ENCODE results near the gene TMEM176B.
"Not testable (repeated sequence)": the region's sequence is repeated elsewhere in the genome, so short reads cannot be mapped to it uniquely, and the experiment has no call there.

TMEM176B gene

DNA sequence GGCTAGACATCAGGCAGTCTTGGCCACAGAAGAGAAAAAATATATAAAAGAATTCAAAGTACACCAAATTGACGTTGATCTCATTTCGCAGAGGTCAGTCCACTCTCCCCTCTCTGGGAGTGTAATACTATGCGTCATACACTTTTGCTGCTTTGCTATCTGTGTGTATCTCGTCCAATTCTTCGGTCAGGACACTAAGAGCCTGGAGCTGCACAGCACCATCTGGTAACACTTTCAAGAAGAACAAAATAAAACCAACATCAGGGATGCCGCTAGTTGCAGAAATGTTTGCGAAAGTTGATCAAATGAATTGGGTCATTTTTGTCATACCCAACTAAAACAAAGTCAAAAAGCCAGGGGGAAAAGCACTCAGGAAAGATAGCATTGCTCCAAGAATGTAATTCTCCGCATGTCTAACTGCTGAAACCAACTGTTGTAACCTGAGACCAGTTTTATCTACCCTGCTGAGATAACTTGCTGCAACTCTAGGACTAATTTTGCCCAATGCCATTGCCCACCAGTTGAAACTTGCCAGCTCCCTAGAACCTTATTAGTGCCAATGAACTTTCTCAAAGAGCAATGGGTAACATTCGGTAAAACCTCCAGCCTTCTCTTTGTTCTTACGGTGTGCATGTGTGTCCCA lies 23.4 kb upstream of the TMEM176B start:
- DNase-seq (ENCODE audit: low read depth in 2 of 2, low spot score in 1 of 2) = no peak

GRCh38 chr7:150823043-150823442 lies 22.9 kb upstream of the TMEM176B start:
- DNase-seq (ENCODE audit: low read depth in 2 of 2, low spot score in 1 of 2) = no peak

DNA sequence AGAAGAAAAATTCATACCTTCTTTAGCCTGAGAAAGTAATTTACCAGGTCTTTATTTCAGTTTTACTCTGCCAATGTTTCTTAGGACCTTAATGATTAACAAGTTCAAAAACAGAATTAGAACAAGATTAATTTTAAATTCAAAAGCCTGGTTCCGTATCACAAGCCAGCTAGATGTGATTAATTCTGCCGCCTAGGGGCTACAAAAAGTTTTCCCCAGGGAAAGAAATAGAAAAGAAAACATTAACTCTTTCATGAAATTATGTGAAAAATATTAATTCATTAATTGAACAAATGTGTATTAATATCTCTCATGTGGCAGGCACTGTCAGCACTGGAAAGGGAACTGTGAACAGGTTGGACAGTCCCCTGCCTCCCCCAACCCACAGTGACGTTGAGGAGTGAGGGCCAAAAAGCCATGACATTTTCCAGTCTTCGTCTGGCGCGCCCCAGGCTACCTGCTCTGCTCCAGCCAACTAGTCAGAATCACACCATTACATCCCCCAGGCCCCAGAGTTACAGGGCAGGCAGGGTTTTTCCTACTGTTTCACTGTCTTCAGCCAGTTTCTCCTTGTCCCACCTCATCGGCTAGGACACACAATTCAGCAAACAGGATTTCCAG lies 20.5 kb upstream of the TMEM176B start:
- no peak for DNase-seq (ENCODE audit: low read depth in 2 of 2, low spot score in 1 of 2)

DNA sequence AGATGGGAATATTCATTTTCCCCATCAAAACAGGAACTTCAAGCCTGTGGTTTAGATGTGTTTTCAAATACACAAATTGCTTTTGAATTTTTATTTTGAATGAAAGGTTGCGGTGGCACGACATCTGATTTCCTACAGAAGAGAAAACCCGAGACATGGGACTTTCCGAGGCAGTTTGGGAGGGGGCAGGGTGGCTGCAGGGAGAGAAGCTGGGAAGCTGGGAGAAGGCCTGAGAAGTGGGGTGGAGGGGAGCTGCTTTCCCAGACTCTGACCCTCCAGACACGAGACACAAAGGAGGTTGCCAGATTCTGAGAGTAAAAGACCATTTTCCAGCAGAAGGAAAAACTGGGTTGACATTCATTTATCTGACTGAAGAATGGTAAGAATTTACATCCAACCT lies 20.0 kb upstream of the TMEM176B start:
- no peak for DNase-seq (ENCODE audit: low read depth in 2 of 2, low spot score in 1 of 2)

DNA sequence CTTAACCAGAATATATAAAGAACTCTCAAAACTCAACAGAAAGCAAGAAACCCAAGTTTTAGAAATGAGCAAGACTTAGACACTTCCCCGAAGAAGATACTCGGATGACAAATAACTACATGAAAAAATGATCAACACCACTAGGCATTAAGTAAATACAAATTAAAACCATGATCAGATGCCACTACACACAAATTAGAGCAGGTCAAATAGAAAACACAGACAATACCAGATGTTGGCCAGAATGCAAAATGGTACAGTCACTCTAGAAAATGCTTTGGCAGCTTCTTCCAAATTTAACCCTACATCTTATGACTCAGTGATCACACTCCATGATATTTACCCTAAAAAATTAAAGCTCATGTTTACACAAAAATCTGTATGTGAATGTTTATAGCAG lies 18.8 kb upstream of the TMEM176B start:
- no peak for DNase-seq (ENCODE audit: low read depth in 2 of 2, low spot score in 1 of 2)

- DNase-seq (ENCODE audit: low read depth in 2 of 2, low spot score in 1 of 2) = no peak
Measured at GRCh38 chr7:150814328-150815001, 14.3 kb upstream of the TMEM176B start.

- not testable (repeated sequence) for DNase-seq (ENCODE audit: low read depth in 2 of 2, low spot score in 1 of 2)
Measured at GRCh38 chr7:150807616-150808438, 7.7 kb upstream of the TMEM176B start.

DNA sequence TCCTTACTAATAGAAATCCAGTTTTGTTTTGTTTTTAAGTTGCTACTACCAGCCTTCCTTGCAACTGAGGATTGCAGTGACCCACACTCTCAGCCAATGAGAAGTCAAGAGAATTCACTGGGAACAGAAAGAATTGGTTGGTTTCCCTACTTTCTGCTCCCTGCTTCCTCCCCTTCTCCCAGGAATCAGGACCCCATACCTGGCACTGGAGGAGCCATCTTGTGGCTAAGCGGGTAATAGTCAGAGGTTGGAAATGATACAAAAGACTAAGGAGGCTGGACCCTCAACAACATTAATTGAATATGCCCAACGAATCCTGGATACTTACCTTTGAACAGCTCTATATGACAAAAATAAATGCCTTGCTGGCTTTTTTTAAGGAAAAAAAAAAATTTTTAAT lies 6.7 kb upstream of the TMEM176B start:
- DNase-seq (ENCODE audit: low read depth in 2 of 2, low spot score in 1 of 2) = no peak

DNA sequence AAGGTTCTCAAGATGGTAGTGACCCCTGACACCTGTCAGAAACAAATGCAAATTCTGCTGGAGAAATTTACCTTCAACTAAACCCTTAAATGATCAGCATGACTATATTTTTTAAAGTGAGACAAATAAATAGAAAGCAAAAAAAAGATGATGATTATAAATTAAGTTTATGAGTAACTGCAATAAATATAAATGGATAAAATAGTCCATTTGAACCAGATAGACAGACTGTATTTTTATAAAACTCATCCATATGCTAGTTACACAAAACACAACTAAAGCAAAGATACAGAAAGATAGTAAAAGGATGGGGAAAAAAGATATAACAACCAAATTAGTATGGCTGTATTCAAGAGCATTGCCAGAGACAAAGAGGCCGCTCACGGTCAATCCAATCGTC lies 6.3 kb upstream of the TMEM176B start:
- DNase-seq (ENCODE audit: low read depth in 2 of 2, low spot score in 1 of 2) = no peak

GRCh38 chr7:150805864-150806263 lies 5.7 kb upstream of the TMEM176B start:
- DNase-seq (ENCODE audit: low read depth in 2 of 2, low spot score in 1 of 2) = no peak

- no peak for DNase-seq (ENCODE audit: low read depth in 2 of 2, low spot score in 1 of 2)
Measured at GRCh38 chr7:150804802-150805201, 4.6 kb upstream of the TMEM176B start.

GRCh38 chr7:150803161-150803860 lies 3.1 kb upstream of the TMEM176B start:
- DNase-seq (ENCODE audit: low read depth in 2 of 2, low spot score in 1 of 2) = no peak

DNA sequence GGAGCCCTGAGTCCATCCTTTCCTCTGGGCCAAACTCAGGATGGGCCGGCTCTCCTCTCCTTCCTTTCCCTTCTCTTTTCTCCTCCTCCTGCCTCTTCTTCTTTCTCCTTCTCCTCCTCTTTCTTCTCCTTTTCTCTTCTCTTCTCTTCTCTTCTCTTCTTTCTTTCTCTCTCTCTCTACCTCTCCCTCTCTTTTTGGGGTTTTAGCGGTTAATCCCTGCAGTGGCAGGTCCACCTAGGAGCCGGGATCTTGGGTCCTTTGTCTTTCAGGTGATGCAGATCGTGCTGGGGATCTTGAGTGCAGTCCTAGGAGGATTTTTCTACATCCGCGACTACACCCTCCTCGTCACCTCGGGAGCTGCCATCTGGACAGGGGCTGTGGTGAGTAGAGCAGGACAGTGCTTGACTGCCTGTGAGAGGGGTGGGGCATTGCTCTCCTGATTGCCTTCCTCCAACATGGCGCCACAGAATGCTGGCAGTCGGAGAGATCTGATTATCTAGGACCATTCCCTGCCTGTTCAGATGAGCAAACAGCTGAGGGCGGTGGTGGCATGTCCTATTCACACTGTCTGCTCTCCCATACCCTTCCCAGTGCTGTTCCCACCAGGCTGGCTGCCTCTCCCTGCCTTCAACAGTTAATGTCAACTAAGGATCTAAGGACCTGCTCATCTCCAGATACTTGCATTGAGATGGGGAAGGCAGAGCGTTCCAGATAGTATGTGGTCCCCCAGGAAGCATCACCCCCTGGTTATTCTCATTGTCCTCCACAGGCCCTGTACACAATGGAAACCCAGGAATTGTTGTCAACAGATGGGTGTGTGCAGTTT lies 2.0 kb upstream of the TMEM176B start:
- no peak for DNase-seq (ENCODE audit: low read depth in 2 of 2, low spot score in 1 of 2)

- no peak for DNase-seq (ENCODE audit: low read depth in 2 of 2, low spot score in 1 of 2)
Measured at GRCh38 chr7:150801242-150801945, 1.2 kb upstream of the TMEM176B start.

GRCh38 chr7:150800581-150801241 lies 547 bp upstream of the TMEM176B start, which contains the start of gene TMEM176A:
TSS of gene TMEM176A (plus strand) at chr7:150800769. CDS start at chr7:150801551, 782 bp downstream.
- DNase-seq (ENCODE audit: low read depth in 2 of 2, low spot score in 1 of 2) = no peak

- DNase-seq (ENCODE audit: low read depth in 2 of 2, low spot score in 1 of 2) = no peak
Measured at GRCh38 chr7:150799156-150799555, 1.0 kb downstream of the TMEM176B start.

GRCh38 chr7:150797661-150798060 lies 2.5 kb downstream of the TMEM176B start:
- DNase-seq (ENCODE audit: low read depth in 2 of 2, low spot score in 1 of 2) = no peak

DNA sequence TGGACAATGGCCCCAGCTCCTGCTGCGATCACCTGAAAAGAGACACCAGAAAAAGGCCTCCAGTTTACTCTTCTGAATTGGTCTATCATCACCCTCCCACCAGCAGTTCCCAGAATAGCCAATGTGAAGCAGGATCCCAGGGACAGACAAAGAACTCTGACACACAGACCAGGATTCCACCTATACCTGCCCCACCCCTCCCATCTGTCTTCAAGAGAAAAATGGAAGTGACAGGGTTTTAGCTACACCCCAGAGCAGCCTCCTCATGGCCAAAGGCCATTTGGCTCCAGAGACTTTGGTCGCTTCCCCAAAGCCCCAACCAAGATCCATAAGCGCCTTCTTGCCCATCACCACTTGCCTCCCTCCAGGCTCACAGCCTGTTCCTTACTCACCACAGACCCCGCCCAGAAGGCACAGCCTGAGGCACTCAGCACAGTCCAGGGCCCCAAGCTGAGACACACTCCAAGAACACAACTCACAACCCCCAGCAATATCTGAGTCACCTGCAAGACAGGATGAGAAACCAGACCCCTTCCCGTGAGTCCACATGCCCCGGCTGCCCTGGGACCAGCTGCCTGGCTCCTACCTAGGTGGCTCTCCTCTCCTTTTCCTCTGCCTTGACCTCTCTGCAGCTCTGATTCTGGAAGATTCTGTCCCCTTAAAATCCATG lies 6.5 kb downstream of the TMEM176B start:
- DNase-seq (ENCODE audit: low read depth in 2 of 2, low spot score in 1 of 2) = no peak
